ENCODE results near the gene ADRA1B.

The ADRA1B gene

DNA sequence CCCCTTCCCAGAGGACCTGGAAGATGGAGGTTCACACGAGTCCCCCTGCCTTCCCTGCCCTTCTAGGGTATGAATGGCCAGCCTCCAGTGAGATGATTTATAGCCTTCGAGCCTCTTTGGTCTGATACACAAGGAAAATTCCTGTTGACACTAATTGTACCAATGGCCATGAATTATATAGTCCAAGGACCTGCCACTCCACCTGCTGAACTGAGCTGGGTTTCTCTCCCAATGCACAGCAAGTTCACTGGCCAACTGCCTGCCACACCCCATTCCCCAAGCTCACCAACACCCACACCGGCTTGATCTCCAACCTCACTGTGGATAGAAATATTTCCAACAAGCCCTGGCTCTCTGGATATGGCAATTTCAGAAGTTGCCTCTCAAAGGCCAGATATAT, 9.3 kb upstream of the ADRA1B start:
- Histone ChIP-seq H3K4me1 (ENCODE audit: control extremely low read depth in 1 of 4, control insufficient read depth in 4 of 4, insufficient read depth in 4 of 4, low read length in 3 of 4) (no peaks in the 10 kb centered on the region), H3K9me3 (ENCODE audit: control extremely low read depth in 1 of 5, control insufficient read depth in 4 of 5, insufficient read depth in 2 of 5, low read depth in 1 of 5, low read length in 4 of 5) (no peaks in the 10 kb centered on the region), H3K4me3 (ENCODE audit: control insufficient read depth in 1 of 7, extremely low read depth in 1 of 7, insufficient read depth in 4 of 7, low read depth in 2 of 7, low read length in 6 of 7) (no peak overlapping the region), H3K36me3 (ENCODE audit: control insufficient read depth in 4 of 4, insufficient read depth in 4 of 4, low read length in 3 of 4) (no peaks in the 10 kb centered on the region), H3K27me3 (replicated peaks in 2 of 5; ENCODE audit: control insufficient read depth in 4 of 5, insufficient read depth in 5 of 5, low read length in 4 of 5) (peaks cover 0 to 5% (median 0%) of the 10 kb centered on the region in 5 experiments), H3K27ac (ENCODE audit: insufficient read depth in 1 of 2, low read depth in 1 of 2, low read length in 2 of 2, poor library complexity in 1 of 2, severe bottlenecking in 2 of 2) (no peak overlapping the region)
- 94% methylated on average over 2 of the region's 3 CpGs for WGBS (ENCODE audit: insufficient coverage)
- POLR2A ChIA-PET, result interaction anchor here (0.6 kb wide), 1 partner anchor 1807 kb away, joined by 3 read pairs; no protein-coding TSS in a partner anchor
- no peak for DNase-seq
- CTCF ChIA-PET, result interaction anchor here (0.8 kb wide), 1 partner anchor 15 kb away, joined by 3 read pairs; no protein-coding TSS in a partner anchor

DNA sequence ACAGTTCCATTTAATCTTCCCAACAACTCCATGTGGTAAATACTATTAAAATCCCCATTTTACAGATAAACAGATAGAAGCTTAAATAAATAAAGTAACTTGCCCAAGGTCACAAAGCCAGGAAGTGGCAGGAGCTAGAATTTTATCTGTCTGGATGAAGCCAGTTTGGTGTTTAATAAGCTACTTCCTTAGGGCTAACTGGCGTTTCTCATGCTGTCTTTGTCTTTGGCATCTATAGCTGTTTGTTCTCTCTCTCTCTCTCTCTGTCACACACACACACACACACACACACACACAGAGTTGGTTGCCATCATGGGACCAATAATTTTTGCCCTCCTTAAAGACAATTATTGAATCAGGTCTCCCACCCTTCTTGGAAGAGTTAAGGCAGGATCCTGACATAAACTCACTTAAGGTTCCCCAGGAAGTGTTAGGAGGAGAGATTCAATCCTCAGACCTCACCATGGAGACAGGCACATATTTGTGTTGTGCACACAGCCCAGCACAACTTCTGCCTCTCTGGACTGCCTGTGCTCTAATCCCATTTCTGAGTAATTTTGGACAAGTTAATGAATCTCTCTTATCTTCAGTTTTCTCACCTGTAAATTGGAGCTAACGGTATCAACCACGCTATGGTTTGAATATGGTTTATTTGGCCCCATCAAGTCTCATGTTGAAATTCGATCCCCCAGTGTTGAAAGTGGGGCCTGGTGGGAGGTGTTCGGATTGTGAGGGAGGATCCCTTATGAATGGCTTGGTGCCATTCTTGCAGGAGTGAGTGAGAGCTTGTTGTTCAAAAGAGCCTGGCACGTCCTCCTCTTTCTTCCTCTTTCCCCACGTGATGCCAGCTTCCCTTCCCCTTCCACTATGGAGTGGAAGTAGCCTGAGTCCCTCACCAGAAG, 8.3 kb upstream of the ADRA1B start:
- no peak for DNase-seq
- ChIA-PET POLR2A (no interaction called here), CTCF (interaction anchor here (0.8 to 1.1 kb wide), 2 partner anchors 14 to 322 kb away, joined by 3 read pairs; no protein-coding TSS in a partner anchor)
- no peaks in the 10 kb centered on the region for H3K9me3 ChIP-seq (ENCODE audit: control extremely low read depth in 1 of 5, control insufficient read depth in 4 of 5, insufficient read depth in 2 of 5, low read depth in 1 of 5, low read length in 4 of 5)
- H3K4me1 ChIP-seq (ENCODE audit: control extremely low read depth in 1 of 4, control insufficient read depth in 4 of 4, insufficient read depth in 4 of 4, low read length in 3 of 4), result no peaks in the 10 kb centered on the region
- no peak overlapping the region for H3K27ac ChIP-seq (ENCODE audit: insufficient read depth in 1 of 2, low read depth in 1 of 2, low read length in 2 of 2, poor library complexity in 1 of 2, severe bottlenecking in 2 of 2)
- no peaks in the 10 kb centered on the region for H3K36me3 ChIP-seq (ENCODE audit: control insufficient read depth in 4 of 4, insufficient read depth in 4 of 4, low read length in 3 of 4)
- peaks cover 0 to 5% (median 2%) of the 10 kb centered on the region in 5 experiments for H3K27me3 ChIP-seq (replicated peaks in 2 of 5; ENCODE audit: control insufficient read depth in 4 of 5, insufficient read depth in 5 of 5, low read length in 4 of 5)
- H3K4me3 ChIP-seq (ENCODE audit: control insufficient read depth in 1 of 7, extremely low read depth in 1 of 7, insufficient read depth in 4 of 7, low read depth in 2 of 7, low read length in 6 of 7), result no peak overlapping the region
- 100% methylated on average over 1 of the region's 7 CpGs for WGBS (ENCODE audit: insufficient coverage)

DNA sequence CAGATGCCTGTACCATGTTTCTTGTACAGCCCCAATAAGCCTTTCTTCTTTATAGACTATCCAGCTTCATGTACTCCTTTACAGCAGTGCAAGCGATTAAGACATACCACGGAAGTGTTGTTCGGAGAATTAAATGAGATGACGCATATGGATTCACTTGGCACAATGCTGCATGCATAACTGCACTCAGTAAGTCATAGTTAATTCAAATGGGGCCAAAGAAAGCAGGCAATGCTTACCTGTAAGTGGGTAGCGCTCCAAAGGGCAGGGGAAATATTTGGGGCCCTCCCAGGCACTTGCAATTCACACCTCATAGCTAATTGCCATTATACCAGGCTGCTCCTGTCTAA, 7.7 kb upstream of the ADRA1B start:
- no peak overlapping the region for H3K27ac ChIP-seq (ENCODE audit: insufficient read depth in 1 of 2, low read depth in 1 of 2, low read length in 2 of 2, poor library complexity in 1 of 2, severe bottlenecking in 2 of 2)
- no peak overlapping the region for H3K4me3 ChIP-seq (ENCODE audit: control insufficient read depth in 1 of 7, extremely low read depth in 1 of 7, insufficient read depth in 4 of 7, low read depth in 2 of 7, low read length in 6 of 7)
- peaks cover 0 to 8% (median 4%) of the 10 kb centered on the region in 5 experiments for H3K27me3 ChIP-seq (replicated peaks in 2 of 5; ENCODE audit: control insufficient read depth in 4 of 5, insufficient read depth in 5 of 5, low read length in 4 of 5)
- H3K9me3 ChIP-seq (ENCODE audit: control extremely low read depth in 1 of 5, control insufficient read depth in 4 of 5, insufficient read depth in 2 of 5, low read depth in 1 of 5, low read length in 4 of 5), result no peaks in the 10 kb centered on the region
- ChIA-PET POLR2A (no interaction called here), CTCF (no interaction called here)
- H3K4me1 ChIP-seq (ENCODE audit: control extremely low read depth in 1 of 4, control insufficient read depth in 4 of 4, insufficient read depth in 4 of 4, low read length in 3 of 4), result no peaks in the 10 kb centered on the region
- WGBS (ENCODE audit: insufficient coverage), result 80% methylated on average over 5 of the region's 5 CpGs
- H3K36me3 ChIP-seq (ENCODE audit: control insufficient read depth in 4 of 4, insufficient read depth in 4 of 4, low read length in 3 of 4), result no peaks in the 10 kb centered on the region
- DNase-seq, result no peak

GRCh38 chr5:159909126-159909525, 7.2 kb upstream of the ADRA1B start:
- no peaks in the 10 kb centered on the region for H3K4me1 ChIP-seq (ENCODE audit: control extremely low read depth in 1 of 4, control insufficient read depth in 4 of 4, insufficient read depth in 4 of 4, low read length in 3 of 4)
- DNase-seq, result no peak
- no peaks in the 10 kb centered on the region for H3K36me3 ChIP-seq (ENCODE audit: control insufficient read depth in 4 of 4, insufficient read depth in 4 of 4, low read length in 3 of 4)
- H3K27ac ChIP-seq (ENCODE audit: insufficient read depth in 1 of 2, low read depth in 1 of 2, low read length in 2 of 2, poor library complexity in 1 of 2, severe bottlenecking in 2 of 2), result no peak overlapping the region
- WGBS (ENCODE audit: insufficient coverage), result 100% methylated on average over 3 of the region's 3 CpGs
- ChIA-PET POLR2A (no interaction called here), CTCF (no interaction called here)
- H3K4me3 ChIP-seq (ENCODE audit: control insufficient read depth in 1 of 7, extremely low read depth in 1 of 7, insufficient read depth in 4 of 7, low read depth in 2 of 7, low read length in 6 of 7), result no peak overlapping the region
- H3K27me3 ChIP-seq (replicated peaks in 2 of 5; ENCODE audit: control insufficient read depth in 4 of 5, insufficient read depth in 5 of 5, low read length in 4 of 5), result peaks cover 0 to 12% (median 9%) of the 10 kb centered on the region in 5 experiments
- H3K9me3 ChIP-seq (ENCODE audit: control extremely low read depth in 1 of 5, control insufficient read depth in 4 of 5, insufficient read depth in 2 of 5, low read depth in 1 of 5, low read length in 4 of 5), result no peaks in the 10 kb centered on the region

- DNase-seq, result no peak
- no peaks in the 10 kb centered on the region for H3K36me3 ChIP-seq (ENCODE audit: control insufficient read depth in 4 of 4, insufficient read depth in 4 of 4, low read length in 3 of 4)
Measured at GRCh38 chr5:159910207-159910842, 6.0 kb upstream of the ADRA1B start.

GRCh38 chr5:159910843-159911229, 5.4 kb upstream of the ADRA1B start:
- H3K27me3 ChIP-seq (replicated peaks in 2 of 5; ENCODE audit: control insufficient read depth in 4 of 5, insufficient read depth in 5 of 5, low read length in 4 of 5), result peaks cover 0 to 28% (median 24%) of the 10 kb centered on the region in 5 experiments
- 80% methylated on average over 1 of the region's 2 CpGs for WGBS (ENCODE audit: insufficient coverage)
- H3K27ac ChIP-seq (ENCODE audit: insufficient read depth in 1 of 2, low read depth in 1 of 2, low read length in 2 of 2, poor library complexity in 1 of 2, severe bottlenecking in 2 of 2), result no peak overlapping the region
- ChIA-PET POLR2A (no interaction called here), CTCF (interaction anchor here (1.5 kb wide), 1 partner anchor 135 kb away, joined by 4 read pairs; no protein-coding TSS in a partner anchor)
- H3K4me1 ChIP-seq (ENCODE audit: control extremely low read depth in 1 of 4, control insufficient read depth in 4 of 4, insufficient read depth in 4 of 4, low read length in 3 of 4), result peaks cover 0 to 4% (median 3%) of the 10 kb centered on the region in 4 experiments
- no peak for DNase-seq
- no peak overlapping the region for H3K4me3 ChIP-seq (ENCODE audit: control insufficient read depth in 1 of 7, extremely low read depth in 1 of 7, insufficient read depth in 4 of 7, low read depth in 2 of 7, low read length in 6 of 7)
- no peaks in the 10 kb centered on the region for H3K36me3 ChIP-seq (ENCODE audit: control insufficient read depth in 4 of 4, insufficient read depth in 4 of 4, low read length in 3 of 4)
- no peaks in the 10 kb centered on the region for H3K9me3 ChIP-seq (ENCODE audit: control extremely low read depth in 1 of 5, control insufficient read depth in 4 of 5, insufficient read depth in 2 of 5, low read depth in 1 of 5, low read length in 4 of 5)

More at GRCh38 chr5:159910207-159910842, 6.0 kb upstream of the ADRA1B start:
- WGBS (ENCODE audit: insufficient coverage), result 100% methylated on average over 5 of the region's 5 CpGs
- POLR2A ChIA-PET, result no interaction called here
- H3K27me3 ChIP-seq (replicated peaks in 2 of 5; ENCODE audit: control insufficient read depth in 4 of 5, insufficient read depth in 5 of 5, low read length in 4 of 5), result peaks cover 0 to 23% (median 19%) of the 10 kb centered on the region in 5 experiments
- no peaks in the 10 kb centered on the region for H3K4me1 ChIP-seq (ENCODE audit: control extremely low read depth in 1 of 4, control insufficient read depth in 4 of 4, insufficient read depth in 4 of 4, low read length in 3 of 4)
- no peaks in the 10 kb centered on the region for H3K9me3 ChIP-seq (ENCODE audit: control extremely low read depth in 1 of 5, control insufficient read depth in 4 of 5, insufficient read depth in 2 of 5, low read depth in 1 of 5, low read length in 4 of 5)
- H3K4me3 ChIP-seq (ENCODE audit: control insufficient read depth in 1 of 7, extremely low read depth in 1 of 7, insufficient read depth in 4 of 7, low read depth in 2 of 7, low read length in 6 of 7), result no peak overlapping the region
- no peak overlapping the region for H3K27ac ChIP-seq (ENCODE audit: insufficient read depth in 1 of 2, low read depth in 1 of 2, low read length in 2 of 2, poor library complexity in 1 of 2, severe bottlenecking in 2 of 2)
- CTCF ChIA-PET, result interaction anchor here (1.5 kb wide), 1 partner anchor 134 kb away, joined by 4 read pairs; no protein-coding TSS in a partner anchor

GRCh38 chr5:159911349-159911748, 4.9 kb upstream of the ADRA1B start:
- ChIA-PET CTCF (interaction anchor here (1.0 to 1.5 kb wide), 2 partner anchors 135 to 270 kb away, joined by 4 read pairs; no protein-coding TSS in a partner anchor), POLR2A (no interaction called here)
- Histone ChIP-seq H3K4me3 (ENCODE audit: control insufficient read depth in 1 of 7, extremely low read depth in 1 of 7, insufficient read depth in 4 of 7, low read depth in 2 of 7, low read length in 6 of 7) (no peak overlapping the region), H3K27ac (ENCODE audit: insufficient read depth in 1 of 2, low read depth in 1 of 2, low read length in 2 of 2, poor library complexity in 1 of 2, severe bottlenecking in 2 of 2) (no peak overlapping the region), H3K4me1 (ENCODE audit: control extremely low read depth in 1 of 4, control insufficient read depth in 4 of 4, insufficient read depth in 4 of 4, low read length in 3 of 4) (peaks cover 0 to 6% (median 5%) of the 10 kb centered on the region in 4 experiments), H3K9me3 (ENCODE audit: control extremely low read depth in 1 of 5, control insufficient read depth in 4 of 5, insufficient read depth in 2 of 5, low read depth in 1 of 5, low read length in 4 of 5) (no peaks in the 10 kb centered on the region), H3K36me3 (ENCODE audit: control insufficient read depth in 4 of 4, insufficient read depth in 4 of 4, low read length in 3 of 4) (no peaks in the 10 kb centered on the region), H3K27me3 (replicated peaks in 2 of 5; ENCODE audit: control insufficient read depth in 4 of 5, insufficient read depth in 5 of 5, low read length in 4 of 5) (peaks cover 0 to 30% (median 24%) of the 10 kb centered on the region in 5 experiments)
- DNase-seq, result no peak
- WGBS (ENCODE audit: insufficient coverage), result 100% methylated on average over 4 of the region's 4 CpGs
